MM.1S (cell line): ENCODE measurements around the gene ARHGAP30.

Experiments used
- DNase-seq: peaks from one replicate; pipeline ENCODE4 v3.0.0-alpha.2; 2015
- H2AFZ ChIP-seq: fragments of 300-600 bp; sonication (generic); 2 replicates; pipeline ENCODE4 v1.6.0; 2016; ENCODE audit warnings: antibody characterized with exemption, low read length
- H3F3A ChIP-seq: fragments of 300-600 bp; sonication (generic); 2 replicates; pipeline ENCODE4 v1.6.1; 2016; ENCODE audit warnings: mild to moderate bottlenecking, antibody characterized with exemption, low read length, moderate library complexity, mixed read lengths; ENCODE audit not compliant: insufficient read depth
- H3K27ac ChIP-seq: fragments of 300-600 bp; sonication (generic); 2 replicates; pipeline ENCODE4 v1.5.1; 2016; ENCODE audit warnings: mild to moderate bottlenecking, low read length
- H3K27me3 ChIP-seq: fragments of 300-600 bp; sonication (generic); replicated peaks from 2 replicates; pipeline ENCODE4 v1.6.0; 2016; ENCODE audit warnings: low read length; ENCODE audit not compliant: insufficient read depth
- H3K36me3 ChIP-seq: fragments of 300-600 bp; sonication (generic); replicated peaks from 2 replicates; pipeline ENCODE4 v1.6.1; 2016; ENCODE audit warnings: mild to moderate bottlenecking, low read length, mixed read lengths; ENCODE audit not compliant: insufficient read depth
- H3K4me1 ChIP-seq: fragments of 300-600 bp; sonication (generic); 2 replicates; pipeline ENCODE4 v1.6.1; 2016; ENCODE audit warnings: low read length, mixed read lengths
- H3K4me2 ChIP-seq: fragments of 300-600 bp; sonication (generic); 2 replicates; pipeline ENCODE4 v1.6.0; 2016; ENCODE audit warnings: low read depth, low read length
- H3K4me3 ChIP-seq: fragments of 300-600 bp; sonication (generic); 2 replicates; pipeline ENCODE4 v1.5.1; 2016; ENCODE audit warnings: low read length, mixed read lengths
- H3K79me2 ChIP-seq: fragments of 300-600 bp; sonication (generic); 2 replicates; pipeline ENCODE4 v1.6.1; 2016; ENCODE audit warnings: mixed run types, low read length, mixed read lengths
- H3K9ac ChIP-seq: fragments of 300-600 bp; sonication (generic); 2 replicates; pipeline ENCODE4 v1.6.1; 2016; ENCODE audit warnings: low read length, mixed read lengths
- H3K9me2 ChIP-seq: fragments of 300-600 bp; sonication (generic); replicated peaks from 2 replicates; pipeline ENCODE4 v1.6.1; 2016; ENCODE audit warnings: mild to moderate bottlenecking, low read length, mixed read lengths; ENCODE audit not compliant: insufficient read depth
- H3K9me3 ChIP-seq: fragments of 300-600 bp; sonication (generic); replicated peaks from 2 replicates; pipeline ENCODE4 v1.6.1; 2016; ENCODE audit warnings: mild to moderate bottlenecking, low read length, mixed read lengths; ENCODE audit not compliant: insufficient read depth
- H4K20me1 ChIP-seq: fragments of 300-600 bp; sonication (generic); 2 replicates; pipeline ENCODE4 v1.6.1; 2016; ENCODE audit warnings: mild to moderate bottlenecking, low read length, moderate library complexity, mixed read lengths; ENCODE audit not compliant: insufficient read depth
- CTCF ChIP-seq: fragments of 300-600 bp; sonication (generic); IDR thresholded peaks from 2 replicates; pipeline ENCODE4 v1.5.1; 2016; ENCODE audit warnings: antibody characterized with exemption, low read length, mixed read lengths
- EZH2 ChIP-seq: fragments of 300-600 bp; sonication (generic); optimal IDR thresholded peaks from 2 replicates; pipeline ENCODE3; 2017; ENCODE audit warnings: low read depth, mild to moderate bottlenecking, antibody characterized with exemption, low read length, mixed read lengths
- EZH2phosphoT487 ChIP-seq: fragments of 300-600 bp; sonication (generic); IDR thresholded peaks from 2 replicates; pipeline ENCODE4 v1.6.1; 2018; ENCODE audit warnings: antibody characterized with exemption, low read length

ARHGAP30 gene

GRCh38 chr1:161054232-161054631 lies 15.5 kb downstream of the ARHGAP30 start:
- Histone ChIP-seq H3K36me3 (peaks cover 39% of the 10 kb centered on the region), H3K27ac (no peak overlapping the region), H3F3A (0 out of 2 replicates have a peak, but pooled peaks cover 1% of the 10 kb centered on the region), H4K20me1 (no peaks in the 10 kb centered on the region), H2AFZ (no peak overlapping the region), H3K4me1 (peaks cover 1% of the 10 kb centered on the region), H3K4me3 (no peak overlapping the region), H3K9me2 (no peaks in the 10 kb centered on the region), H3K9me3 (no peaks in the 10 kb centered on the region), H3K27me3 (no peaks in the 10 kb centered on the region), H3K79me2 (peaks cover 41% of the 10 kb centered on the region), H3K9ac (no peak overlapping the region), H3K4me2 (no peak overlapping the region)
- DNase-seq: no peak
- no peak for TF ChIP-seq CTCF
- TF ChIP-seq EZH2: no peak
- TF ChIP-seq EZH2phosphoT487: no peak

GRCh38 chr1:161052899-161053298 lies 16.8 kb downstream of the ARHGAP30 start:
- Histone ChIP-seq H3K79me2 (peaks cover 30% of the 10 kb centered on the region), H3K4me3 (no peak overlapping the region), H3K4me1 (no peaks in the 10 kb centered on the region), H3K9ac (no peak overlapping the region), H3K27ac (no peak overlapping the region), H4K20me1 (no peaks in the 10 kb centered on the region), H3K36me3 (peaks cover 39% of the 10 kb centered on the region), H3F3A (peaks cover 14% of the 10 kb centered on the region; the same call in 1 of the 2 replicates), H3K9me3 (no peaks in the 10 kb centered on the region), H3K4me2 (no peak overlapping the region), H2AFZ (no peak overlapping the region), H3K9me2 (no peaks in the 10 kb centered on the region), H3K27me3 (no peaks in the 10 kb centered on the region)
- no peak for TF ChIP-seq EZH2
- no peak for TF ChIP-seq EZH2phosphoT487
- TF ChIP-seq CTCF: no peak
- no peak for DNase-seq

GRCh38 chr1:161051219-161051618 lies 18.5 kb downstream of the ARHGAP30 start:
- TF ChIP-seq CTCF: no peak
- no peak for TF ChIP-seq EZH2
- no peak for TF ChIP-seq EZH2phosphoT487
- Histone ChIP-seq H3K79me2 (peaks cover 14% of the 10 kb centered on the region), H3K4me2 (no peak overlapping the region), H3K36me3 (peaks cover 28% of the 10 kb centered on the region), H3F3A (peaks cover 31% of the 10 kb centered on the region), H3K4me1 (peaks cover 13% of the 10 kb centered on the region), H3K9ac (no peak overlapping the region), H3K9me3 (no peaks in the 10 kb centered on the region), H3K27me3 (no peaks in the 10 kb centered on the region), H3K27ac (no peak overlapping the region), H2AFZ (no peak overlapping the region), H4K20me1 (no peaks in the 10 kb centered on the region), H3K4me3 (no peak overlapping the region), H3K9me2 (no peaks in the 10 kb centered on the region)
- DNase-seq: no peak
